Measurements from ENCODE around the gene RALA. TPM values are rescaled to one million over a fixed set of nuclear protein-coding genes. Genes with fewer than 3 reads are reported as not detected.

The RALA gene
- total RNA-seq, 2 experiments from 2014 or later = 24.5 to 27.5 TPM

DNA sequence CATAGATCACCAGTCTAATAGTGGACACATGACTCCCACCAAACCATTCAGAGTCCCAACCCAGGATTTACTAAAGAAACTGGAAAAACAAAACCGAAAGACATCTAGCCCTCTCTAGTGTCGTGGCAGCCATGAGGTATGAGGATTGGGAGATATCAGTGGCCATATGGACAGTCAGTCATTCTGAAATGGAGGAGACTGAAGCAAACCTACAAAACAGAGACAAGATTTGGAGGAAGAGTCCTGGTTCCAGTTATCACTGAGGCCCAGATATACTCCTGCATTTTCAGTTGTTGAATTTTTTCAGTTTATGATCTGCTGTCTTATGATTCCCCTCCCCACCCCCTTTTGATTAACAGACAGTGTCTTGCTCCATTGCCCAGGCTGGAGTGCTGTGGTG, 9.1 kb upstream of the RALA start:
- H3K27ac Mint-ChIP-seq = no peak overlapping the region
- H3K4me3 ChIP-seq (ENCODE audit: low read length) = no peak overlapping the region
- no peaks in the 10 kb centered on the region for H3K36me3 Mint-ChIP-seq (ENCODE audit: low read depth)
- no peaks in the 10 kb centered on the region for H3K9me3 Mint-ChIP-seq
- H3K27me3 ChIP-seq (ENCODE audit: control insufficient read depth in 1 of 2, insufficient read depth in 2 of 2, low read length in 2 of 2) = peaks cover 4 to 8% of the 10 kb centered on the region in 2 experiments
- H3K4me1 Mint-ChIP-seq (ENCODE audit: low read depth) = peaks cover 12% of the 10 kb centered on the region
- TF ChIP-seq, protein P1, sequence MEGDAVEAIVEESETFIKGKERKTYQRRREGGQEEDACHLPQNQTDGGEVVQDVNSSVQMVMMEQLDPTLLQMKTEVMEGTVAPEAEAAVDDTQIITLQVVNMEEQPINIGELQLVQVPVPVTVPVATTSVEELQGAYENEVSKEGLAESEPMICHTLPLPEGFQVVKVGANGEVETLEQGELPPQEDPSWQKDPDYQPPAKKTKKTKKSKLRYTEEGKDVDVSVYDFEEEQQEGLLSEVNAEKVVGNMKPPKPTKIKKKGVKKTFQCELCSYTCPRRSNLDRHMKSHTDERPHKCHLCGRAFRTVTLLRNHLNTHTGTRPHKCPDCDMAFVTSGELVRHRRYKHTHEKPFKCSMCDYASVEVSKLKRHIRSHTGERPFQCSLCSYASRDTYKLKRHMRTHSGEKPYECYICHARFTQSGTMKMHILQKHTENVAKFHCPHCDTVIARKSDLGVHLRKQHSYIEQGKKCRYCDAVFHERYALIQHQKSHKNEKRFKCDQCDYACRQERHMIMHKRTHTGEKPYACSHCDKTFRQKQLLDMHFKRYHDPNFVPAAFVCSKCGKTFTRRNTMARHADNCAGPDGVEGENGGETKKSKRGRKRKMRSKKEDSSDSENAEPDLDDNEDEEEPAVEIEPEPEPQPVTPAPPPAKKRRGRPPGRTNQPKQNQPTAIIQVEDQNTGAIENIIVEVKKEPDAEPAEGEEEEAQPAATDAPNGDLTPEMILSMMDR (IDR thresholded peaks at IDR 0.05) = no peak
- DNase-seq = no peak
- H3K9me3 ChIP-seq (ENCODE audit: control insufficient read depth in 1 of 2, insufficient read depth in 1 of 2, low read length in 2 of 2) = no peaks in the 10 kb centered on the region
- POLR2A ChIA-PET = interaction anchor here (0.6 to 1.3 kb wide), 3 partner anchors 8 to 15 kb away, joined by 3 to 6 read pairs (median 3); no protein-coding TSS in a partner anchor
- peaks cover 16% of the 10 kb centered on the region for H3K27me3 Mint-ChIP-seq
- ATAC-seq (ENCODE audit: poor library complexity) = no peak
- intact Hi-C loops (cut with DNase I, micrococcal nuclease) = no loop called here
- no peak overlapping the region for H3K27ac ChIP-seq (ENCODE audit: low read depth in 1 of 2, low read length in 2 of 2)
- H3K36me3 ChIP-seq (ENCODE audit: insufficient read depth, low read length) = no peaks in the 10 kb centered on the region
- H3K4me3 Mint-ChIP-seq = no peak overlapping the region
- peaks cover 8% of the 10 kb centered on the region for H3K4me1 ChIP-seq (ENCODE audit: insufficient read depth, low read length)
- CTCF ChIA-PET = no interaction called here

DNA sequence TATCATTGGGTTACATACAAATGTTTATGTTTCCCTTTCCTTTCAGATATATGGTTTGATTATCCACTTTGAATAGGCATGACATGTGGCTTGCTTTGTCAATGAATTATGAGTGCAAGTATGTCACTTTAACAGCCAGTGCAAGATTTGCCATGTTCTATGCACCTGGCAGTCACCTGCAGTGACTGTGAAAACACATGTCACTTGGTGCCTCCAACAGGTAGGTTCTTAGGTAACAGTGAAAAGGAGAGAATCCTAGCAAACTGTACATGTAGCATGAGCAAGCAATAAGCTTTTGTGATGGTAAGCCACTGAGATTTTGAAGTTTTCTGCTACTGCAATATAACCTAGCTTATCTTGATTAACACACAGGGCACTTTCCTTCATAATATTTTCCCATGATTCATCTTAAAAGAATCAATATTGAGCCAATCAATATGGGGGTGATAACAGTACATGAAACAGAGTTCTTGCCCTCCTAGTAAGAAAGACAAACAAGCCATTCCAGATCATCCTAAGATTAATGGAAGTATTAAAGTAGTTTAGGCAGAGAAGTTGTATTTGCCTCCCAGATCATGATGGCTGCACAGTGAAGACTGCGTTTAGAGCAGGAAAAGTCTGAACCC, 7.9 kb upstream of the RALA start:
- Mint-ChIP-seq H3K4me3 (no peak overlapping the region), H3K4me1 (ENCODE audit: low read depth) (peaks cover 2% of the 10 kb centered on the region), H3K27me3 (peaks cover 8% of the 10 kb centered on the region), H3K27ac (no peak overlapping the region), H3K9me3 (no peaks in the 10 kb centered on the region), H3K36me3 (ENCODE audit: low read depth) (no peaks in the 10 kb centered on the region)
- intact Hi-C loops (cut with DNase I, micrococcal nuclease) = no loop called here
- no peak overlapping the region for H3K27ac ChIP-seq (ENCODE audit: low read depth in 1 of 2, low read length in 2 of 2)
- H3K9me3 ChIP-seq (ENCODE audit: control insufficient read depth in 1 of 2, insufficient read depth in 1 of 2, low read length in 2 of 2) = no peaks in the 10 kb centered on the region
- H3K36me3 ChIP-seq (ENCODE audit: insufficient read depth, low read length) = no peaks in the 10 kb centered on the region
- no peak overlapping the region for H3K4me3 ChIP-seq (ENCODE audit: low read length)
- ChIA-PET POLR2A (no interaction called here), CTCF (interaction anchor here (1.5 kb wide), 1 partner anchor 35 kb away, joined by 5 read pairs; no protein-coding TSS in a partner anchor)
- H3K27me3 ChIP-seq (ENCODE audit: control insufficient read depth in 1 of 2, insufficient read depth in 2 of 2, low read length in 2 of 2) = peaks cover 3 to 4% of the 10 kb centered on the region in 2 experiments
- ATAC-seq (ENCODE audit: poor library complexity) (no peak), DNase-seq (no peak)
- TF ChIP-seq, protein P1 (IDR thresholded peaks at IDR 0.05) = no peak
- H3K4me1 ChIP-seq (ENCODE audit: insufficient read depth, low read length) = no peaks in the 10 kb centered on the region

DNA sequence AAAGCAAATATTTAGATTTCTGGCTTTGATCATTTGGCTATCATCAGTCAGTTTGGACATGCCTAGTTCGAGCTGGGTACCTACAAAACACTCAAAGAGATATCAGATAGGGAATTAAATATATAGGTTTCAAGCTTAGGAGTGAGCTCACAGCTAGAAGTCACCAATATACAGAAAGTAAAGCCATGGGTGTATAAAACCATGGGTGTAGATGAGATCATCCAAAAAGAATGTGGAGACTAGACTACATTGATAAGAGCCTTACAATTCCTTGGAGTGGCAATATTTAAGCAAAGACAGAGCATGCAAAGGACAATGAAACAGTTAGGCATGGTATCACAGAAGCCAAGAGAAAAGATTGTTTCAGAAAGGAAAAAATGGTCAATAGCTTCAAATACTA, 7.2 kb upstream of the RALA start:
- intact Hi-C loops (cut with DNase I, micrococcal nuclease) = no loop called here
- Histone ChIP-seq H3K27me3 (ENCODE audit: control insufficient read depth in 1 of 2, insufficient read depth in 2 of 2, low read length in 2 of 2) (peaks cover 3 to 4% of the 10 kb centered on the region in 2 experiments), H3K4me3 (ENCODE audit: low read length) (no peak overlapping the region), H3K9me3 (ENCODE audit: control insufficient read depth in 1 of 2, insufficient read depth in 1 of 2, low read length in 2 of 2) (no peaks in the 10 kb centered on the region), H3K27ac (ENCODE audit: low read depth in 1 of 2, low read length in 2 of 2) (no peak overlapping the region), H3K36me3 (ENCODE audit: insufficient read depth, low read length) (no peaks in the 10 kb centered on the region), H3K4me1 (ENCODE audit: insufficient read depth, low read length) (no peaks in the 10 kb centered on the region)
- H3K9me3 Mint-ChIP-seq = no peaks in the 10 kb centered on the region
- no peak overlapping the region for H3K27ac Mint-ChIP-seq
- H3K4me3 Mint-ChIP-seq = no peak overlapping the region
- no peak for ATAC-seq (ENCODE audit: poor library complexity)
- CTCF ChIA-PET = interaction anchor here (1.5 kb wide), 1 partner anchor 36 kb away, joined by 5 read pairs; no protein-coding TSS in a partner anchor
- peaks cover 5% of the 10 kb centered on the region for H3K27me3 Mint-ChIP-seq
- TF ChIP-seq, protein P1 (IDR thresholded peaks at IDR 0.05) = no peak
- H3K36me3 Mint-ChIP-seq (ENCODE audit: low read depth) = no peaks in the 10 kb centered on the region
- no peaks in the 10 kb centered on the region for H3K4me1 Mint-ChIP-seq (ENCODE audit: low read depth)
- no peak for DNase-seq
- POLR2A ChIA-PET = no interaction called here
